OCI-LY3 (cell line): ENCODE results near the gene MAP3K10.

Experiments
- H2AFZ ChIP-seq: fragments of 200-600, 300-600 bp; shearing (Covaris generic); 2 replicates; pipeline ENCODE4 v1.6.0; 2014; ENCODE audit warnings: antibody characterized with exemption, low read depth, low read length
- H3K27ac ChIP-seq: fragments of 200-600, 300-600 bp; sonication (generic); 2 replicates; pipeline ENCODE4 v1.5.1; 2014; ENCODE audit warnings: mild to moderate bottlenecking, low read length, moderate library complexity, mixed read lengths
- H3K27me3 ChIP-seq: fragments of 200-600, 300-600 bp; sonication (generic); 2 replicates; pipeline ENCODE4 v1.6.1; 2014; ENCODE audit warnings: low read depth, low read length, mixed read lengths
- H3K36me3 ChIP-seq: fragments of 200-600, 300-600 bp; sonication (generic); replicated peaks from 2 replicates; pipeline ENCODE3; 2014; ENCODE audit warnings: low read depth, low read length, mixed read lengths
- H3K4me1 ChIP-seq: fragments of 300-600, 200-600 bp; sonication (generic); 2 replicates; pipeline ENCODE4 v1.6.1; 2014; ENCODE audit warnings: low read length, mixed read lengths
- H3K4me2 ChIP-seq: fragments of 200-600, 300-600 bp; sonication (generic); 2 replicates; pipeline ENCODE4 v1.6.1; 2014; ENCODE audit warnings: low read length, mixed read lengths
- H3K4me3 ChIP-seq: fragments of 300-600, 200-600 bp; sonication (generic); 2 replicates; pipeline ENCODE4 v1.5.1; 2014; ENCODE audit warnings: antibody characterized with exemption, mild to moderate bottlenecking, low read length, moderate library complexity
- H3K79me2 ChIP-seq: fragments of 300-600, 200-600 bp; shearing (Covaris generic); 2 replicates; pipeline ENCODE4 v1.6.1; 2014; ENCODE audit warnings: mild to moderate bottlenecking, low read length, mixed read lengths
- H3K9ac ChIP-seq: fragments of 300-600, 200-600 bp; shearing (Covaris generic); 2 replicates; pipeline ENCODE4 v1.6.0; 2014; ENCODE audit warnings: mild to moderate bottlenecking, low read length, moderate library complexity
- H3K9me3 ChIP-seq: fragments of 200-600, 300-600 bp; shearing (Covaris generic); 2 replicates; pipeline ENCODE4 v1.6.1; 2014; ENCODE audit warnings: low read length, mixed read lengths; ENCODE audit not compliant: insufficient read depth
- H4K20me1 ChIP-seq: fragments of 200-600, 300-600 bp; sonication (generic); 2 replicates; pipeline ENCODE4 v1.6.1; 2016; ENCODE audit warnings: low read length, mixed read lengths; ENCODE audit not compliant: insufficient read depth
- CTCF ChIP-seq: fragments of 200-600, 300-600 bp; sonication (generic); IDR thresholded peaks from 2 replicates; pipeline ENCODE4 v1.5.1; 2014; ENCODE audit warnings: antibody characterized with exemption, low read length, low read depth
- EZH2phosphoT487 ChIP-seq: fragments of 200-600 bp; shearing (Covaris generic); IDR thresholded peaks from 2 replicates; pipeline ENCODE4 v1.6.1; 2018; ENCODE audit warnings: antibody characterized with exemption, mixed run types, low read depth

Gene MAP3K10

DNA sequence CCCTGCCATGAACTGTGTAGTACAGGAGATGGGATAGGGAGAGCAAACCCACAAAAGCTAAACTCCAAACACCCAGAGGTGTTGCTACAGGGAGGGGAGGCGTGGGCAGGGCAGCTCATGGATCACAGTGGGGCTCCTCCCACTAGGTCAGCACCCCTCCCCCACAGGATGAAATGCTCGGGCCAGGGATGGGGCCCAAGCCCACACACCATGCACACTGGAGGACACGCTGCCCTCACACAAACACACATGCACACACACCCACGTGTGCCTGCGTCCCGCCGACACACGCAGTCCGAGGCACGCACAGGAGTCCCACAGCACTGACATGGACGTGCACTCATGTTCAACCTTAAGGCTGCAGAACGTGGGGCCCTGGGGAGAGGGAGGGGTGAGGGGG, 41.3 kb downstream of the MAP3K10 start:
- Histone ChIP-seq H3K9me3 (no peaks in the 10 kb centered on the region), H3K4me1 (no peaks in the 10 kb centered on the region), H3K36me3 (peaks cover 15% of the 10 kb centered on the region), H2AFZ (no peak overlapping the region), H3K27ac (no peak overlapping the region), H3K4me2 (no peak overlapping the region), H3K27me3 (no peaks in the 10 kb centered on the region), H3K9ac (no peak overlapping the region), H3K79me2 (no peaks in the 10 kb centered on the region), H4K20me1 (no peaks in the 10 kb centered on the region), H3K4me3 (no peak overlapping the region)
- TF ChIP-seq CTCF (no peak), EZH2phosphoT487 (no peak)

- Histone ChIP-seq H3K4me2 (no peak overlapping the region), H4K20me1 (no peaks in the 10 kb centered on the region), H3K4me3 (no peak overlapping the region), H3K9me3 (no peaks in the 10 kb centered on the region), H3K79me2 (no peaks in the 10 kb centered on the region), H3K27me3 (no peaks in the 10 kb centered on the region), H3K27ac (no peak overlapping the region), H3K9ac (no peak overlapping the region), H3K4me1 (no peaks in the 10 kb centered on the region), H2AFZ (no peak overlapping the region), H3K36me3 (peaks cover 19% of the 10 kb centered on the region)
- TF ChIP-seq EZH2phosphoT487 (no peak), CTCF (no peak)
Measured at GRCh38 chr19:40232949-40233810, 42.0 kb downstream of the MAP3K10 start.

DNA sequence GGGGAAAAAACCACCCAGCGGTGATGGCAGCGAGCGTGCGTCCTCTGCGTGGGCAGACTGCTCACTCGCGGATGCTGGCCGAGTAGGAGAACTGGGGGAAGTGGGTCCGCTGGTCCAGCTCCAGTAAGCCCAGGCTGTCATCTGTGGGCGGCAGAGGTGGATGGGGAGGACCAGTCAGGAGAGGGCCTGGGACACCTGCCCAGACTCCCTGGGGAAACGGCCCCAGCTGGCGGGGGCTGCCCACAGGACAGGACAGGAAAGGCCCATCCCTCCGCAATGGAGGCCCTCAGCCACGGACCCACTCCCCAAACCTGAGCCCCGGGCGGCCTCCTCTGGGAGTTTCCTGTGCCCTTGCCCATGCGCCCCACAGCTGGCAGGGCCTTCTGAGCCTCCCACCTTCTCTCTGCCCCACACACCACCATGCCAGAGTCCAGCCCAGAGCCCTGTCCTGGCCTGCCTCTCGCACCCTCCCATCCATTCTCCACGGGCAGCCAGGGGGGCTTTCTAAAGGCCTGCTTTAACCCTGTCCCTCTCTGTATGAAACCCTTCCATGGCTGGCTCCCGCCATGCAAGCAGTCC, 42.7 kb downstream of the MAP3K10 start:
- H3K4me1 ChIP-seq = no peaks in the 10 kb centered on the region
- no peak overlapping the region for H3K27ac ChIP-seq
- H3K79me2 ChIP-seq = no peaks in the 10 kb centered on the region
- no peak overlapping the region for H3K4me2 ChIP-seq
- H3K9me3 ChIP-seq = no peaks in the 10 kb centered on the region
- peaks cover 25% of the 10 kb centered on the region for H3K36me3 ChIP-seq
- TF ChIP-seq CTCF (no peak), EZH2phosphoT487 (no peak)
- H3K4me3 ChIP-seq = no peak overlapping the region
- no peaks in the 10 kb centered on the region for H4K20me1 ChIP-seq
- no peaks in the 10 kb centered on the region for H3K27me3 ChIP-seq
- no peak overlapping the region for H2AFZ ChIP-seq
- H3K9ac ChIP-seq = no peak overlapping the region

DNA sequence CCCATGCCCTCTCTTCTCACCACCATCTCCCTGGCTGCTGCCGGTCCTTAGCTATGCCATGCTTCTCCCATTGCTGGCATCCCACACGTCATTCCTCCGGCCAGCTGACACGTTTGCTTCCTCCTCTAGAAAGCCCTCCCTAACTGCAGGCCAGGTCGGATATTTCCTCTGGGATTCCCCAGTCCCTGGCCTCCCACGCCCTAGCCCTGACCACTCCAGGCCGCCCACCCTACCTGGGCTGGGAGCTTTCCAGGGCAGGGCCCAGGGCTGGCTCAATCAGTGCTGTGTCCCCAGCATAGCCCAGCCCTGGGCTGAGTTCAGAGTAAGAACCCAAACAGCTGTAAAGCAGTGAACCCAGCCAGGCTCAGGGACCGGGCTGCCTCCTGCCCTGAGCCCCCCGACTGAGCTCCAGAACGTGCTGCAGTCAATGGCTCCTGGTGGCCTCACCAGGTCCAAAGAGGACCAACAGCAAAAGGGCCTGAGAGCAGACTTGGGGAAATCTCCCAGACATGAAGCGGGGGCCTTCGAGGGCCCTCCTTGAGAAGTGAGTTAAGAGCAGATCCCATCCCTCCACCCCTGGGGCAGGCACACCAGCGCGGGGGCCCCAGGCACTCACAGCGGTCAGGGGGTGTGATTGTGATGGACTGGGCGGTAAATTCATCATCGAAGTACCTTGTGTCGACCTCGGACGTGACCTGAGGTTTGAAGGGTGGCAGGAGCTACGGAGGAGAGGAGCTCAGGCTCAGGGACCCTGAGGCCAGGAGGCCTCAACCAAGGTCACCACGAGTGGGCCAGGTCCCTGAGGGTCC, 43.4 kb downstream of the MAP3K10 start:
- Histone ChIP-seq H4K20me1 (no peaks in the 10 kb centered on the region), H3K36me3 (peaks cover 31% of the 10 kb centered on the region), H3K4me3 (no peak overlapping the region), H3K27ac (no peak overlapping the region), H3K9ac (no peak overlapping the region), H3K4me2 (no peak overlapping the region), H3K4me1 (no peaks in the 10 kb centered on the region), H2AFZ (no peak overlapping the region), H3K9me3 (no peaks in the 10 kb centered on the region), H3K79me2 (no peaks in the 10 kb centered on the region), H3K27me3 (no peaks in the 10 kb centered on the region)
- TF ChIP-seq CTCF (no peak), EZH2phosphoT487 (no peak)
